T-helper 17 cell (primary cell): ENCODE data around the gene ABTB1. TPM values are rescaled to one million over a fixed set of nuclear protein-coding genes. Genes with fewer than 3 reads are reported as not detected.

ENCODE experiments used
- ATAC-seq: fragments of 150-1000 bp; cut with Tn5 transposase; 2 replicates; pipeline ENCODE4 v1.10.0; 2021; ENCODE audit warnings: mild to moderate bottlenecking, moderate library complexity
- DNase-seq, 3 donors: peaks; one replicate each; pipeline versions ENCODE4 v3.0.0 to v3.0.0-alpha.2; 2020 to 2021
- H3K9me3 ChIP-seq: one replicate; pipeline ENCODE4 v1.7.0; 2013; ENCODE audit warnings: low read length, mild to moderate bottlenecking; ENCODE audit not compliant: control insufficient read depth, poor library complexity, severe bottlenecking
- H3K27ac Mint-ChIP-seq: one replicate; pipeline ENCODE4 v1.8.0; 2022; ENCODE audit warnings: mild to moderate bottlenecking, moderate library complexity, mixed read lengths
- H3K27me3 Mint-ChIP-seq: one replicate; pipeline ENCODE4 v1.8.0; 2022; ENCODE audit warnings: mixed read lengths
- H3K36me3 Mint-ChIP-seq: one replicate; pipeline ENCODE4 v1.8.0; 2022; ENCODE audit warnings: low read depth, mixed read lengths
- H3K4me1 Mint-ChIP-seq: one replicate; pipeline ENCODE4 v1.8.0; 2022; ENCODE audit warnings: mild to moderate bottlenecking, mixed read lengths
- H3K4me3 Mint-ChIP-seq: one replicate; pipeline ENCODE4 v1.8.0; 2022; ENCODE audit warnings: mild to moderate bottlenecking, moderate library complexity, mixed read lengths
- total RNA-seq, 4 donors: library from RNA in 2 of 4; stranded (reverse) in 2 of 4; gene quantifications; one replicate each; pipeline ENCODE4 v1.2.3 and lab custom pipeline; 2022 to 2026

ABTB1 gene
- total RNA-seq, 2 donors from 2014 or later, result 88.6 to 95.2 TPM

DNA sequence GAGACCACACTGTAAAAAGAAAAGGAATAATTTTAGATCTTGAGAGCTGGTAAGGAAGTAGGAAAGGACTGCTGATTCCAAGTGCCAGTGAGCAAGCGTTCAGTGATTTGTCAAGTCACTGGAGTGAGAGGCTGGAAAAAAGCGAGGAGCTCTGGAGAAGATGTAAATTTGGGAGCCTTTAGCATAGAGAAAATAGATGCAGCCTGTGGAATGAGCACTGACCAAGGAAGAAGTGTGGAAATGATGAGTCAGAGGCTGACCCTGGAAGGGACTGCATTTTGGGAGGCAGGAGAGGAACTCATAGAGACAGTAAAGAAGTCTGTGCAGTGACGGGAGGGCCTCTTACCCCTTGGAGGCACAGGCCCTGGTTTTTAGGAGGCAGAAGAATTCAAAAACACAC, 17.1 kb upstream of the ABTB1 start:
- Mint-ChIP-seq H3K4me1 (peaks cover 6% of the 10 kb centered on the region), H3K27ac (no peak overlapping the region)
- ATAC-seq, result no peak

DNA sequence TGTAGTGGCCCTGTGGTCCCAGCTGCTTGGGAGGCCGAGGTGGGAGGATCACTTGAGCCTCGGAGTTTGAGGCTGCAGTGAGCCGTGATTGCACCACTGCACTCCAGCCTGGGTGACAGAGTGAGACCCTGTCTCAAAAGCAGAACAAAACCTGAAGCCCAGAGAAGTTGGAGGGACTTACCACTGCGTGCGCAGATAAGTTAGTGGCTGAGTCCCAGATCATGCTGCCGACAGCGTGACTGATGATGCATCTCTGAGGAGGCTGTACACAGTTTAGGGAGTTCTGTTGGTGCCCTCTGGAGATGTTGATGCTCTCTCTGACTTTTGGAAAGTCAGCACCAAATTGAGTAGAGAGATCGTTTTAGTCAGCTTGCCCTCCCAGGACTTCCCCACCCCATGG, 15.8 kb upstream of the ABTB1 start:
- H3K9me3 ChIP-seq, result no peaks in the 10 kb centered on the region
- Mint-ChIP-seq H3K27me3 (peaks cover 4% of the 10 kb centered on the region), H3K4me1 (peaks cover 6% of the 10 kb centered on the region), H3K4me3 (no peak overlapping the region), H3K27ac (no peak overlapping the region), H3K36me3 (peaks cover 5% of the 10 kb centered on the region)
- DNase-seq (no peak), ATAC-seq (no peak)

More for the DNA sequence above, 17.1 kb upstream of the ABTB1 start:
- H3K36me3 Mint-ChIP-seq, result peaks cover 5% of the 10 kb centered on the region
- H3K4me3 Mint-ChIP-seq, result no peak overlapping the region
- H3K27me3 Mint-ChIP-seq, result peaks cover 4% of the 10 kb centered on the region
- H3K9me3 ChIP-seq, result no peaks in the 10 kb centered on the region
- DNase-seq, result no peak

- ATAC-seq, result no peak
- no peak overlapping the region for H3K27ac Mint-ChIP-seq
Observed at GRCh38 chr3:127658234-127658633, 14.5 kb upstream of the ABTB1 start.

GRCh38 chr3:127660621-127661251, 12.0 kb upstream of the ABTB1 start:
- no peaks in the 10 kb centered on the region for H3K9me3 ChIP-seq
- DNase-seq (no peak), ATAC-seq (no peak)
- H3K36me3 Mint-ChIP-seq, result peaks cover 3% of the 10 kb centered on the region
- H3K27me3 Mint-ChIP-seq, result peaks cover 4% of the 10 kb centered on the region
- H3K27ac Mint-ChIP-seq, result no peak overlapping the region
- no peak overlapping the region for H3K4me3 Mint-ChIP-seq
- peaks cover 7% of the 10 kb centered on the region for H3K4me1 Mint-ChIP-seq

More at GRCh38 chr3:127658234-127658633, 14.5 kb upstream of the ABTB1 start:
- Mint-ChIP-seq H3K4me1 (peaks cover 4% of the 10 kb centered on the region), H3K4me3 (no peak overlapping the region), H3K36me3 (peaks cover 5% of the 10 kb centered on the region), H3K27me3 (peaks cover 4% of the 10 kb centered on the region)
- H3K9me3 ChIP-seq, result no peaks in the 10 kb centered on the region
- no peak for DNase-seq

DNA sequence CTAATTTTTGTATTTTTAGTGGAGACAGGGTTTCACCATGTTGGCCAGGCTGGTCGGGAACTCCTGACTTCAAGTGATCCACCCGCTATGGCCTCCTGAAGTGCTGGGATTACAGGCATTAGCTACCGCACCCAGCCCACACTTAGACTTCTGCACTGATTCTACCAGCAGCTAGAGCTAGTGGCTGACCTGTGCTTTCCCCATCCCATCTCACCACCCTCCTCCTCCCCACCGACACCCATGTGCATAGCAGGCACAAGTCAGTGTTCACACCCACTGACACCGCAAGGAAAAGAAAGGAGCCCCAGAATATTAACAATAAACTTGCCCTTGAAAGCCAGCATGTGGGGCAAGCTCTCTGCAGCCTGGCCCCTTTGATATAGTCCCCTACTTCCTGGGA, 11.2 kb upstream of the ABTB1 start:
- DNase-seq (no peak), ATAC-seq (no peak)
- H3K4me1 Mint-ChIP-seq, result peaks cover 7% of the 10 kb centered on the region
- H3K9me3 ChIP-seq, result no peaks in the 10 kb centered on the region
- H3K27ac Mint-ChIP-seq, result no peak overlapping the region
- H3K27me3 Mint-ChIP-seq, result peaks cover 4% of the 10 kb centered on the region
- H3K4me3 Mint-ChIP-seq, result no peak overlapping the region
- peaks cover 3% of the 10 kb centered on the region for H3K36me3 Mint-ChIP-seq

DNA sequence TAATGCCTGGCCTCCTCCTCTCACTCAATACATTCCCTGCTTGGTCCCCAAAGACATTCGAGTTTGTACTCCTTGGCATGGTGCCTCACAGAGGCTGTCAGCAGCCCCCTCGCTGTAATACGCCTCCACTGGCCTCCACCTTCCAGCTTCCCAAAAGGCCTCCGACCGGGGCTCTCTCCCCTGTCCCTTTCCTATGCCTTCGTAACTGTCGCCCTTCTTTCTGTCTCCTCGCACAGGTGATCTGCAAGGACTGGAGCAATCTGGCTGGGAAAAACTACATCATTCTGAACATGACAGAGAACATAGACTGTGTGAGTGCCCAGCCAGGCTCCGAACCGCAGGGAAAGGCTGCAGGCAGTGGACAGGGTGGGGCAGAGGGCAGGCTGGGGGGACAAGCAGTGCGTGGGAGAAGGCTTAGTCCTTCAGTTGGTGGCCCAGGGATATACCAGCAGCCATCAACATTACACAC, 10.7 kb upstream of the ABTB1 start:
- no peaks in the 10 kb centered on the region for H3K9me3 ChIP-seq
- DNase-seq, result no peak
- no peak overlapping the region for H3K4me3 Mint-ChIP-seq
- no peak overlapping the region for H3K27ac Mint-ChIP-seq
- peaks cover 4% of the 10 kb centered on the region for H3K27me3 Mint-ChIP-seq
- peaks cover 3% of the 10 kb centered on the region for H3K36me3 Mint-ChIP-seq
- peaks cover 7% of the 10 kb centered on the region for H3K4me1 Mint-ChIP-seq
- no peak for ATAC-seq

GRCh38 chr3:127663151-127663550, 9.6 kb upstream of the ABTB1 start:
- H3K9me3 ChIP-seq, result no peaks in the 10 kb centered on the region
- H3K36me3 Mint-ChIP-seq, result peaks cover 3% of the 10 kb centered on the region
- H3K27ac Mint-ChIP-seq, result no peak overlapping the region
- peaks cover 7% of the 10 kb centered on the region for H3K4me1 Mint-ChIP-seq
- ATAC-seq, result no peak
- H3K27me3 Mint-ChIP-seq, result peaks cover 4% of the 10 kb centered on the region
- no peak for DNase-seq
- H3K4me3 Mint-ChIP-seq, result no peak overlapping the region

- no peak for DNase-seq
- H3K4me3 Mint-ChIP-seq, result no peak overlapping the region
Observed at GRCh38 chr3:127665165-127665564, 7.6 kb upstream of the ABTB1 start.

DNA sequence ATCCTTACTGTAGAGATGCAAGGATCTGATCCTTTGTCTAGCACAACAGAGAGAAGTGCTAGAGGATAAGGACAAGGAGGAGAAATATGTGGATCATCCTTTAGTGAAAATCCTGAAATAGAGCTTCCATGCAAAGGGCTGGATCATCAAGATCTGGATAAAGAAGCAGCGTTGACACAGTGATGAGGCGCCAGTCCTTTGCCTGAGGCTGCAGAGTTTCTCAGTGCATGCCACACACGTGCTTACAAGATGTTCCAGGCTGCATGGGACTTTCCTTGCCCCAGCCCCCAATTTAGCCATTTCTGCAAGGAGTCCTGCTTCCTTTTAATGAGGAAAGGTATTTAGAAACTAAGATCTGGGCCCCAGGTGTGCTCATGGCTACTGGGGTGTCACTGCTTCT, 7.2 kb upstream of the ABTB1 start:
- H3K4me1 Mint-ChIP-seq, result peaks cover 5% of the 10 kb centered on the region
- DNase-seq, result no peak
- no peaks in the 10 kb centered on the region for H3K36me3 Mint-ChIP-seq
- ATAC-seq, result no peak
- no peaks in the 10 kb centered on the region for H3K9me3 ChIP-seq
- H3K4me3 Mint-ChIP-seq, result no peak overlapping the region
- H3K27ac Mint-ChIP-seq, result no peak overlapping the region
- H3K27me3 Mint-ChIP-seq, result no peaks in the 10 kb centered on the region

More at GRCh38 chr3:127665165-127665564, 7.6 kb upstream of the ABTB1 start:
- ATAC-seq, result no peak
- H3K9me3 ChIP-seq, result no peaks in the 10 kb centered on the region
- Mint-ChIP-seq H3K27ac (no peak overlapping the region), H3K4me1 (peaks cover 7% of the 10 kb centered on the region), H3K27me3 (peaks cover 2% of the 10 kb centered on the region), H3K36me3 (peaks cover 3% of the 10 kb centered on the region)

DNA sequence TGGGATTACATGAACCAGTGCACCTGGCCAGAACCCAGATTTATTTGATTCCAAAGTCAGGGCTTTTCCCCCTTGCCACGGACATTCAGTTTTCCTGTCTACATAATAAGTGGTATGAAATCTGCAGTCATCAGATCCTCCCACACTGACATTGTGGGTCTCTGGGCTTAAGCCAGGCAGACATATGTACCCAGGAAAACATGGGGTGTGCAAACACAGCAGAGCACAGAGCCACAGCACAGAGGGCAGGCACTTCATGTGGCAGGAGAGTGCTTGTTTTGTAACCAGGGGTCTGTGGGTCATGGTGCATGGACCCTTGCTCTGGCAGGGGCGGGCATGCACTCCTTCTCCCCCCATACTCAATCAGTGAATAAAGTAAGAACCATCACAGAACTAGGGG, 6.1 kb upstream of the ABTB1 start:
- Mint-ChIP-seq H3K27ac (no peak overlapping the region), H3K4me1 (peaks cover 13% of the 10 kb centered on the region), H3K4me3 (no peak overlapping the region), H3K36me3 (no peaks in the 10 kb centered on the region), H3K27me3 (no peaks in the 10 kb centered on the region)
- no peaks in the 10 kb centered on the region for H3K9me3 ChIP-seq
- no peak for ATAC-seq
- DNase-seq, result no peak

DNA sequence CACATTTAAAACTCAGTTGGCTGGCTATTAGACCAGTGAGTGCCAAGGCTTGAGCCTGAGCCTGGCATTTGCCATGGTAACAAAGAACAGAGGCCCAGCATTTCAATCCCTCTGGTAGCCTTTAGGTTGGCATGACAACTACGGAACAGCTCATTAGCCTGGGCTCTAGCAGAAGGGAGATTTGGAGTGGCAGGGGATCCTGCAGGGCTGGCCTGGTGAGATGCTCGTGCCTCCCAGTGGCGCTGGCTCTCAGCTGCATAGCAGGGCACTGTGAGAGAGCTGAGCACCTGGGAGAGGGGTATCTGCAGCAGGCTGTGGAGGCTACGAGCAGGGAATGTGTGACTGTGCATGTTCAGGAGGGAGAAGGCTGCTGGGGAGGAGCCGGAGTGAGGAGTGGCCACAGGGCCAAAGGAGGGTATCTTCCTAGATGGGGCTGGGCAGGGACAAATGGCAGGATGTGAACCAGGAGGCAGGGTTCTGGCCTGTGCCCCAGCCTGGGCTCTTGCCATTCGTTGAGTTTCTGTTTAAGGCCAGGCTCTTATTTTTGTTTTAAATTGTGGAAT, 5.6 kb upstream of the ABTB1 start:
- ATAC-seq (no peak), DNase-seq (no peak)
- no peak overlapping the region for H3K4me3 Mint-ChIP-seq
- no peaks in the 10 kb centered on the region for H3K27me3 Mint-ChIP-seq
- H3K36me3 Mint-ChIP-seq, result no peaks in the 10 kb centered on the region
- H3K4me1 Mint-ChIP-seq, result peaks cover 15% of the 10 kb centered on the region
- no peaks in the 10 kb centered on the region for H3K9me3 ChIP-seq
- no peak overlapping the region for H3K27ac Mint-ChIP-seq

GRCh38 chr3:127668906-127669305, 3.8 kb upstream of the ABTB1 start:
- H3K4me3 Mint-ChIP-seq, result no peak overlapping the region
- DNase-seq (no peak), ATAC-seq (no peak)
- no peaks in the 10 kb centered on the region for H3K9me3 ChIP-seq
- H3K27me3 Mint-ChIP-seq, result no peaks in the 10 kb centered on the region
- peaks cover 19% of the 10 kb centered on the region for H3K4me1 Mint-ChIP-seq
- H3K36me3 Mint-ChIP-seq, result no peaks in the 10 kb centered on the region
- H3K27ac Mint-ChIP-seq, result no peak overlapping the region

DNA sequence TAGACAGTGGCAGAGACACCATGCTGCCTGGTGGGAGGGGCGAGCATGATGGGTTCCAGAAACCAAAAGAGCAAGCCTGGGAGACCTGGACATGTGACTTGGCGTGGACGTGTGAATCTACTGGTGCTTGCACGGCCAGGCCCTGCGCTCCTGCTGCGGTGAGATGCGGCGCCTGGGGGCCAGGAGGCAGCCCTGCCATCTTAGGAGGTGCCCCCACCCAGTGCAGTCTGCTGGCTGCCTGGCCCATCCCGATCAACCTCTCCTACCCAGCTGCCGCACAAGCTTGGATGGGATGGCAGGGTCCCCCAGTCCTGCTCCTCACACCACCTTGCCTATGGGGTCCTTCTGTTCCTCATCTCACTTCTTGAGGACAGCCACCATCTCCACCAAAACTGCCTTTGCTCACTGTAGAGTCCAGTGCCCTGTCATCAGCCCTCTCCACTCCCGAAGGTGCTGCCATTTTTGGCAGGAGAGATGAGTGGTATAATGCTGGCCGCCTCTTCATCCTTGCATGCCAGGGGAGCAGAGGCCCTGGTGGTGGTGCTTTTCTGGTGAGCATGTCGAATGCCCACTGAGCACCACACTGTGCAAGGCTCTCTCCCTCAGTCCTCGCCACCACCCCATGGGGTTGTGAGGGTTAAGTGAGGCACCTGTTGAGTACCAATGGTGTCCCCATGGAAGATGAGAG, 3.1 kb upstream of the ABTB1 start:
- DNase-seq (no peak), ATAC-seq (no peak)
- Mint-ChIP-seq H3K4me1 (peaks cover 26% of the 10 kb centered on the region), H3K36me3 (no peaks in the 10 kb centered on the region), H3K27me3 (no peaks in the 10 kb centered on the region), H3K4me3 (no peak overlapping the region), H3K27ac (no peak overlapping the region)
- no peaks in the 10 kb centered on the region for H3K9me3 ChIP-seq

DNA sequence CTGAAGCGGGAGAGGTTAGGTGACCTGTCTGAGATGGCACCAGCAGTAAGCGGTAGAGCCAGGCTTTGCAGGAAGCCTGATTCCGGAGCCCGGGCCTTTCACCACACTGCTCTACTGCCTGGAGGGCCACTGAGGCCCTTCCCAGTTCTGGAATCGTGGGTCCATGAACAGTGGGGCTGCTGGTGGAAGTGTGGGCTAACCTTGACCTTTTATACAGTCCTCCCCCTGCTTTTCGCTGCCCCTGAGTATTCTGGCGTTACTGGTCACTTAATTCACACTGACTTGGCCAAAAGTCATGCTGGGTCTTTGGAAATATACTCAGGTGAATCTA, 2.6 kb upstream of the ABTB1 start:
- peaks cover 27% of the 10 kb centered on the region for H3K4me1 Mint-ChIP-seq
- H3K27ac Mint-ChIP-seq, result no peak overlapping the region

More for the DNA sequence above, 2.6 kb upstream of the ABTB1 start:
- H3K36me3 Mint-ChIP-seq, result no peaks in the 10 kb centered on the region
- H3K9me3 ChIP-seq, result no peaks in the 10 kb centered on the region
- no peaks in the 10 kb centered on the region for H3K27me3 Mint-ChIP-seq
- no peak for ATAC-seq
- DNase-seq, result no peak
- no peak overlapping the region for H3K4me3 Mint-ChIP-seq
